K562 (cell line): ENCODE results near the gene MRNIP. TPM values are rescaled to one million over a fixed set of nuclear protein-coding genes. Genes with fewer than 3 reads are reported as not detected.
A peak's percentile ranks its signal among the peaks of the same experiment; 100 is the strongest.

Experiments used
- ADNP ChIP-seq: fragments of 200-800 bp; sonication (Bioruptor generic); IDR thresholded peaks from 2 replicates; pipeline ENCODE4 v1.6.1; 2016; ENCODE audit warnings: missing genetic modification characterization, missing compliant biosample characterization
- CBX8 ChIP-seq: fragments of 200-600 bp; sonication (generic); IDR thresholded peaks from 2 replicates; pipeline ENCODE4 v1.6.1; 2012; ENCODE audit warnings: borderline replicate concordance, mixed run types, low read depth, mild to moderate bottlenecking, moderate library complexity, mixed read lengths, low read length, control low read depth, inconsistent platforms; ENCODE audit not compliant: poor library complexity, severe bottlenecking; ENCODE audit errors: extremely low read depth
- DLX4 ChIP-seq: fragments of 250-450 bp; sonication (Bioruptor Pico); IDR thresholded peaks from 2 replicates; pipeline ENCODE4 v1.6.1; 2021; ENCODE audit warnings: mild to moderate bottlenecking
- FOXM1 ChIP-seq, 2 experiments: fragments of 450-650 bp in 1 of 2; sonication (generic) in 1 of 2; formaldehyde crosslinking in 1 of 2; IDR thresholded peaks; 2 replicates each; pipeline versions ENCODE4 v1.6.1 to v1.9.0; 2017 to 2022; ENCODE audit warnings: low read depth in 2 of 2, mild to moderate bottlenecking in 2 of 2, missing genetic modification reagents in 1 of 2, moderate library complexity in 1 of 2
- KDM1A ChIP-seq, 2 experiments: fragments of 450-650 bp; IDR thresholded peaks; 2 replicates each; pipeline ENCODE4 v1.6.1; 2016; ENCODE audit warnings: mild to moderate bottlenecking in 2 of 2
- NELFE ChIP-seq: IDR thresholded peaks from 2 replicates; pipeline ENCODE4 v1.6.1; 2011; ENCODE audit warnings: mild to moderate bottlenecking; ENCODE audit not compliant: insufficient read depth, insufficient read length
- NFE2L1 ChIP-seq: fragments of 450-650 bp; IDR thresholded peaks from 2 replicates; pipeline ENCODE4 v1.6.1; 2016; ENCODE audit warnings: missing genetic modification characterization, low read depth, mild to moderate bottlenecking, missing compliant biosample characterization, moderate library complexity, borderline replicate concordance
- PTBP1 ChIP-seq: fragments of 200-400 bp; formaldehyde crosslinking; IDR thresholded peaks from 2 replicates; pipeline ENCODE4 v1.6.1; 2017; ENCODE audit warnings: low read depth, low read length
- PTRF ChIP-seq: fragments of 450-650 bp; IDR thresholded peaks from 2 replicates; pipeline ENCODE4 v1.6.1; 2016; ENCODE audit warnings: mild to moderate bottlenecking, missing genetic modification characterization, missing compliant biosample characterization
- SMARCB1 ChIP-seq: IDR thresholded peaks from 2 replicates; pipeline ENCODE4 v1.6.1; 2011; ENCODE audit warnings: improper control_type of control experiment, low read depth; ENCODE audit not compliant: insufficient read length
- SREBF1 ChIP-seq: fragments of 150-350 bp; IDR thresholded peaks from 2 replicates; pipeline ENCODE4 v1.6.1; 2014; ENCODE audit warnings: antibody characterized with exemption, low read depth, low read length, borderline replicate concordance
- STAT6 ChIP-seq: sonication (generic); formaldehyde crosslinking; IDR thresholded peaks from 2 replicates; pipeline ENCODE4 v1.8.1; 2023; ENCODE audit warnings: mild to moderate bottlenecking, missing genetic modification reagents
- USF2 ChIP-seq: sonication (generic); formaldehyde crosslinking; IDR thresholded peaks from 2 replicates; pipeline ENCODE4 v1.5.0; 2020; ENCODE audit warnings: missing genetic modification reagents
- ZBTB2 ChIP-seq: fragments of 450-650 bp; IDR thresholded peaks from 2 replicates; pipeline ENCODE4 v1.6.1; 2016; ENCODE audit warnings: antibody characterized with exemption
- ZNF586 ChIP-seq: fragments of 450-650 bp; formaldehyde crosslinking; conservative IDR thresholded peaks from 2 replicates; pipeline ENCODE4 v1.4.0; 2020; ENCODE audit warnings: mild to moderate bottlenecking, moderate library complexity
- ZNF644 ChIP-seq: fragments of 200-800 bp; sonication (Bioruptor generic); IDR thresholded peaks from 2 replicates; pipeline ENCODE4 v1.6.1; 2016; ENCODE audit warnings: low read depth, missing genetic modification characterization, missing compliant biosample characterization
- ZNF655 ChIP-seq: fragments of 250-450 bp; sonication (Bioruptor Pico); IDR thresholded peaks from 2 replicates; pipeline ENCODE4 v1.5.0; 2021
- polyA plus RNA-seq, 8 experiments: library from polyadenylated mRNA; depleted of rRNA in 4 of 8; stranded (reverse) in 5 of 8; unstranded in 3 of 8; fragments of >200 nt; fragmentation: Nextera tagmentation in 2 of 8; fragmentation: Illumina TruSeq in 1 of 8; extraction: Ambion mirVana in 2 of 8; extraction: Trizol in 1 of 8; gene quantifications; 2 replicates each; pipeline versions ENCODE4 v1.2.1 to v1.2.3, GENCODE V29; 2011 to 2014; ENCODE audit warnings: inconsistent platforms in 1 of 8, missing spikeins in 1 of 8
- total RNA-seq, 7 experiments: library from RNA; depleted of rRNA in 6 of 7; stranded (reverse); fragments of >200 nt in 6 of 7; fragmentation: Illumina TruSeq in 2 of 7; extraction: Trizol in 2 of 7; gene quantifications; 2 replicates each; pipeline versions ENCODE4 v1.2.1 to v1.2.3, GENCODE V29; 2011 to 2021; ENCODE audit warnings: low replicate concordance in 1 of 7

MRNIP gene
- total and polyA plus RNA-seq, 9 of the 15 experiments (the other 6 are each of a cell fraction or from before 2014, with no cell fraction given), result 3.6 to 39.0 (median 16.8) TPM

- no peak for TF ChIP-seq SMARCB1
- no peak for TF ChIP-seq NELFE
- TF ChIP-seq DLX4 (CRISPR knock-in tag), result no peak
- TF ChIP-seq FOXM1 (IDR thresholded peaks at IDR 0.05; ENCODE audit: low read depth), result no peak
- no peak; the same call in 1 of the 2 replicates for TF ChIP-seq FOXM1 (CRISPR knock-in tag; IDR thresholded peaks at IDR 0.05; ENCODE audit: low read depth)
- TF ChIP-seq ZNF644, result peak; percentile 93
- no peak for TF ChIP-seq SREBF1
- TF ChIP-seq ADNP (tag), result no peak
- no peak for TF ChIP-seq PTBP1
- TF ChIP-seq ZBTB2, result no peak
- TF ChIP-seq STAT6, result no peak
- peak; percentile 72; the same call in 1 of the 2 replicates for TF ChIP-seq ZNF586 (CRISPR knock-in tag)
- TF ChIP-seq CBX8, result no peak
- peak; percentile 70 for TF ChIP-seq NFE2L1 (tag)
- peak; percentile 80 for TF ChIP-seq USF2
- no peak for TF ChIP-seq KDM1A (IDR thresholded peaks at IDR 0.05)
- no peak for TF ChIP-seq ZNF655
- peak; percentile 30; the same call in 1 of the 2 replicates for TF ChIP-seq PTRF
Measured at GRCh38 chr5:179819296-179820126, 39.1 kb downstream of the MRNIP start (continued).
